ENCODE measurements around the gene HOXB3.

The HOXB3 gene

DNA sequence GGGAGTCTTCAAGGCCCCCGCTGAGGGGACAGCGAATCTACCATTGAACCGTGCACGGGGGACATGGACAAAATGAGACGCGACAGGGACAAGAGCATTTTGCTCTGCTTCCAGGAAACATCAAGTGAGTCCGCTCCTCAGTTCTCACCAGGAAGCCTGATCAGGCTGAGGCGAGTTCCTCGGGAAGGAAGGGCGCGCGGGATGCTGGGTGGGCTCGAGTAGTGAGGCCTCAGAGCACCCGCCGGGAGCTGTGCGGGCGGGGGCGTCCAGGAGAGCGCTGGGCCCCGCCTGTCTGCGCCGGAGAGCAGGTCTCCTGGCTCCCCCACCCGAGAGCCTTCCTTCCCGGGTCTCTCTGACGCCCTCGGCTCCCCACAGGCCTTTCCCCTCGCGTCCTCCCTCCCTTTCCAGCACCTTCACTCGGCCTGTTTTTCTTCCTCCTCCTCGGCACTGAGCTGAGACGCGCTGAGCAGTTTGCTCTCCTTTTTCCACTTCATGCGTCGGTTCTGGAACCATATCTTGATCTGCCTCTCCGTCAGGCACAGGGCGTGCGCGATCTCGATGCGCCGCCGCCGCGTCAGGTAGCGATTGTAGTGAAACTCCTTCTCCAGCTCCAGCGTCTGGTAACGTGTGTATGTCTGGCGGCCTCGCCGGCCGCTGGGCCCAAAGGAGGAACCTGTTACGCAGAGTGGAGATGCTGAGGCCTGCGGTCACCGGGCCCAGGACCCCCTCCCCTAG is 6.1 kb upstream of the HOXB3 start:
- TF ChIP-seq ESRRG (CRISPR knock-in tag; IDR thresholded peaks at IDR 0.05) (no peak), ZNF565 (CRISPR knock-in tag; conservative IDR thresholded peaks at IDR 0.05; ENCODE audit: low read depth) (no peak), CSDC2 (CRISPR knock-in tag; IDR thresholded peaks at IDR 0.05) (no peak), GLIS3 (CRISPR knock-in tag; IDR thresholded peaks at IDR 0.05) (no peak)
- no peak for ATAC-seq

- TF ChIP-seq, protein P1, sequence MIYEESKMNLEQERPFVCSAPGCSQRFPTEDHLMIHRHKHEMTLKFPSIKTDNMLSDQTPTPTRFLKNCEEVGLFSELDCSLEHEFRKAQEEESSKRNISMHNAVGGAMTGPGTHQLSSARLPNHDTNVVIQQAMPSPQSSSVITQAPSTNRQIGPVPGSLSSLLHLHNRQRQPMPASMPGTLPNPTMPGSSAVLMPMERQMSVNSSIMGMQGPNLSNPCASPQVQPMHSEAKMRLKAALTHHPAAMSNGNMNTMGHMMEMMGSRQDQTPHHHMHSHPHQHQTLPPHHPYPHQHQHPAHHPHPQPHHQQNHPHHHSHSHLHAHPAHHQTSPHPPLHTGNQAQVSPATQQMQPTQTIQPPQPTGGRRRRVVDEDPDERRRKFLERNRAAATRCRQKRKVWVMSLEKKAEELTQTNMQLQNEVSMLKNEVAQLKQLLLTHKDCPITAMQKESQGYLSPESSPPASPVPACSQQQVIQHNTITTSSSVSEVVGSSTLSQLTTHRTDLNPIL (CRISPR knock-in tag; IDR thresholded peaks at IDR 0.05; ENCODE audit: low read depth): no peak
- no peak for TF ChIP-seq CSDC2 (CRISPR knock-in tag; IDR thresholded peaks at IDR 0.05)
- TF ChIP-seq ESRRG (CRISPR knock-in tag; IDR thresholded peaks at IDR 0.05): no peak
- TF ChIP-seq ZC3H10 (CRISPR knock-in tag; IDR thresholded peaks at IDR 0.05): no peak
- no peak for TF ChIP-seq RARB (CRISPR knock-in tag; IDR thresholded peaks at IDR 0.05)
- TF ChIP-seq PPARA (CRISPR knock-in tag; IDR thresholded peaks at IDR 0.05; ENCODE audit: borderline replicate concordance): no peak
- no peak for TF ChIP-seq OSR1 (CRISPR knock-in tag; IDR thresholded peaks at IDR 0.05)
- no peak for TF ChIP-seq ZFP3 (CRISPR knock-in tag; IDR thresholded peaks at IDR 0.05)
- TF ChIP-seq, protein P2, sequence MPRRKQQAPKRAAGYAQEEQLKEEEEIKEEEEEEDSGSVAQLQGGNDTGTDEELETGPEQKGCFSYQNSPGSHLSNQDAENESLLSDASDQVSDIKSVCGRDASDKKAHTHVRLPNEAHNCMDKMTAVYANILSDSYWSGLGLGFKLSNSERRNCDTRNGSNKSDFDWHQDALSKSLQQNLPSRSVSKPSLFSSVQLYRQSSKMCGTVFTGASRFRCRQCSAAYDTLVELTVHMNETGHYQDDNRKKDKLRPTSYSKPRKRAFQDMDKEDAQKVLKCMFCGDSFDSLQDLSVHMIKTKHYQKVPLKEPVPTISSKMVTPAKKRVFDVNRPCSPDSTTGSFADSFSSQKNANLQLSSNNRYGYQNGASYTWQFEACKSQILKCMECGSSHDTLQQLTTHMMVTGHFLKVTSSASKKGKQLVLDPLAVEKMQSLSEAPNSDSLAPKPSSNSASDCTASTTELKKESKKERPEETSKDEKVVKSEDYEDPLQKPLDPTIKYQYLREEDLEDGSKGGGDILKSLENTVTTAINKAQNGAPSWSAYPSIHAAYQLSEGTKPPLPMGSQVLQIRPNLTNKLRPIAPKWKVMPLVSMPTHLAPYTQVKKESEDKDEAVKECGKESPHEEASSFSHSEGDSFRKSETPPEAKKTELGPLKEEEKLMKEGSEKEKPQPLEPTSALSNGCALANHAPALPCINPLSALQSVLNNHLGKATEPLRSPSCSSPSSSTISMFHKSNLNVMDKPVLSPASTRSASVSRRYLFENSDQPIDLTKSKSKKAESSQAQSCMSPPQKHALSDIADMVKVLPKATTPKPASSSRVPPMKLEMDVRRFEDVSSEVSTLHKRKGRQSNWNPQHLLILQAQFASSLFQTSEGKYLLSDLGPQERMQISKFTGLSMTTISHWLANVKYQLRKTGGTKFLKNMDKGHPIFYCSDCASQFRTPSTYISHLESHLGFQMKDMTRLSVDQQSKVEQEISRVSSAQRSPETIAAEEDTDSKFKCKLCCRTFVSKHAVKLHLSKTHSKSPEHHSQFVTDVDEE (CRISPR knock-in tag; IDR thresholded peaks at IDR 0.05): no peak
- TF ChIP-seq TCF4 (CRISPR knock-in tag; IDR thresholded peaks at IDR 0.05; ENCODE audit: borderline replicate concordance): no peak
- TF ChIP-seq ZNF8 (CRISPR knock-in tag; IDR thresholded peaks at IDR 0.05): no peak
- no peak for TF ChIP-seq ISL1 (CRISPR knock-in tag; IDR thresholded peaks at IDR 0.05)
- no peak for TF ChIP-seq POU6F1 (CRISPR knock-in tag; IDR thresholded peaks at IDR 0.05; ENCODE audit: borderline replicate concordance, low read depth)
- no peak for TF ChIP-seq ZNF70 (CRISPR knock-in tag; IDR thresholded peaks at IDR 0.05)
- TF ChIP-seq ZNF565 (CRISPR knock-in tag; conservative IDR thresholded peaks at IDR 0.05; ENCODE audit: low read depth): no peak
- no peak for TF ChIP-seq SNAI2 (CRISPR knock-in tag; IDR thresholded peaks at IDR 0.05)
- no peak for TF ChIP-seq TOX (CRISPR knock-in tag; IDR thresholded peaks at IDR 0.05; ENCODE audit: borderline replicate concordance)
- TF ChIP-seq BACH2 (CRISPR knock-in tag; IDR thresholded peaks at IDR 0.05; ENCODE audit: borderline replicate concordance): no peak
- TF ChIP-seq ZFP30 (CRISPR knock-in tag; IDR thresholded peaks at IDR 0.05): no peak
- TF ChIP-seq CSRNP3 (CRISPR knock-in tag; IDR thresholded peaks at IDR 0.05): no peak
- ATAC-seq: no peak
Measured at GRCh38 chr17:48595278-48595999, 5.4 kb upstream of the HOXB3 start.

- no peak for ATAC-seq
- TF ChIP-seq ZC3H10 (CRISPR knock-in tag; IDR thresholded peaks at IDR 0.05): no peak
Measured at GRCh38 chr17:48594538-48595277, 4.7 kb upstream of the HOXB3 start.

Data from SK-N-SH treated with all-trans-retinoic acid at 6 μM for 48 hours (cell line).